GM18867 (cell line): Measurements from ENCODE around the gene GRM5.
"Not testable (repeated sequence)": the region's sequence is repeated elsewhere in the genome, so short reads cannot be mapped to it uniquely, and the experiment has no call there.

Experiments
- ATAC-seq: cut with Tn5 transposase; IDR thresholded peaks from one replicate; pipeline ENCODE4 v1.9.1; 2021; ENCODE audit warnings: mild to moderate bottlenecking, moderate library complexity; ENCODE audit not compliant: unreplicated experiment

Gene GRM5

GRCh38 chr11:88511006-88511405 lies 554.8 kb downstream of the GRM5 start:
- no peak for ATAC-seq

- ATAC-seq, result no peak
Observed at GRCh38 chr11:88508759-88509581, 556.8 kb downstream of the GRM5 start.

GRCh38 chr11:88508418-88508758 lies 557.4 kb downstream of the GRM5 start:
- no peak for ATAC-seq

- ATAC-seq, result no peak
Observed at GRCh38 chr11:88507771-88508417, 557.9 kb downstream of the GRM5 start.

- no peak for ATAC-seq
Observed at GRCh38 chr11:88501541-88501940, 564.2 kb downstream of the GRM5 start.

GRCh38 chr11:88495836-88496235 lies 569.9 kb downstream of the GRM5 start:
- ATAC-seq, result no peak

GRCh38 chr11:88494848-88495247 lies 570.9 kb downstream of the GRM5 start:
- ATAC-seq, result no peak

GRCh38 chr11:88491674-88492073 lies 574.1 kb downstream of the GRM5 start:
- no peak for ATAC-seq

GRCh38 chr11:88489030-88489429 lies 576.8 kb downstream of the GRM5 start:
- no peak for ATAC-seq

- no peak for ATAC-seq
Observed at GRCh38 chr11:88487646-88488045, 578.1 kb downstream of the GRM5 start.

GRCh38 chr11:88484873-88485621 lies 580.7 kb downstream of the GRM5 start:
- ATAC-seq, result peak; percentile 94

- ATAC-seq, result no peak
Observed at GRCh38 chr11:88482871-88483301, 582.9 kb downstream of the GRM5 start.

GRCh38 chr11:88480223-88480622 lies 585.6 kb downstream of the GRM5 start:
- no peak for ATAC-seq

- no peak for ATAC-seq
Observed at GRCh38 chr11:88478136-88478815, 587.5 kb downstream of the GRM5 start.

GRCh38 chr11:88475991-88476418 lies 589.8 kb downstream of the GRM5 start:
- ATAC-seq, result no peak

GRCh38 chr11:88474655-88475054 lies 591.1 kb downstream of the GRM5 start:
- no peak for ATAC-seq

GRCh38 chr11:88469561-88470225 lies 596.1 kb downstream of the GRM5 start:
- ATAC-seq, result no peak

- no peak for ATAC-seq
Observed at GRCh38 chr11:88464528-88464927, 601.3 kb downstream of the GRM5 start.

GRCh38 chr11:88463301-88463700 lies 602.5 kb downstream of the GRM5 start:
- not testable (repeated sequence) for ATAC-seq

- not testable (repeated sequence) for ATAC-seq
Observed at GRCh38 chr11:88458047-88458446, 607.7 kb downstream of the GRM5 start.

- no peak for ATAC-seq
Observed at GRCh38 chr11:88455974-88456373, 609.8 kb downstream of the GRM5 start.
